ENCODE measurements around the gene ATRNL1. TPM values are rescaled to one million over a fixed set of nuclear protein-coding genes. Genes with fewer than 3 reads are reported as not detected.

Gene ATRNL1
- total RNA-seq, 2 experiments from 2014 or later, result not detected

DNA sequence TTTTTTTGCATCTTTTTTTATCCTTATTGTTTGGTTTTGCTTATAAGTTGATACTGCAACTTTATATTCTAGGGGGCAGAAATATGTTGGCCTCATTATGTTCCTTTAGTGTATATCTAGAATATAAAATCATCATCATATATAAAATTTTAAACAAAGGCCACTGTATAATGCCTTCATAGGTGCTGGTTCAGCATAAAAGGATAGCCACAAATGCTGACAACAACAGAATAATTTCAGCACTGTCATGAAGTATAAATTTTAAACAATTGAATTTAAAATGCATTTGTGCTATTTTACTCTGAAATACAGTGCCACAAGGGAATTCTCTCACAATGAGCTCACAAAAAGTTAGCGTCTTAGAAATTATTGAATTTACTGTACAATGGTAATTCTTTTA is 285.9 kb downstream of the ATRNL1 start:
- POLR2A ChIA-PET, result no interaction called here
- TF ChIP-seq EZH2phosphoT487 (IDR thresholded peaks at IDR 0.05; ENCODE audit: borderline replicate concordance, low read depth, low read length), result no peak
- H3K36me3 ChIP-seq (ENCODE audit: insufficient read depth, low read length), result no peaks in the 10 kb centered on the region
- H3K27ac ChIP-seq (ENCODE audit: low read depth, low read length, poor library complexity, severe bottlenecking), result no peak overlapping the region
- no peak overlapping the region for H3K4me3 ChIP-seq (ENCODE audit: low read depth, low read length, poor library complexity, severe bottlenecking)
- no peaks in the 10 kb centered on the region for H4K20me1 ChIP-seq (ENCODE audit: insufficient read depth, low read length)
- no peaks in the 10 kb centered on the region for H3K79me2 ChIP-seq (ENCODE audit: insufficient read depth, low read depth, low read length)
- no peaks in the 10 kb centered on the region for H3K9me3 ChIP-seq (ENCODE audit: low read length)
- intact Hi-C loops (cut with micrococcal nuclease; ENCODE audit: unreplicated experiment), result no loop called here
- no peak overlapping the region for H3K4me2 ChIP-seq (ENCODE audit: low read length)
- no peaks in the 10 kb centered on the region for H3K9me2 ChIP-seq (ENCODE audit: insufficient read depth, low read length)
- CTCF ChIA-PET (ENCODE audit: unreplicated experiment), result no interaction called here
- no peaks in the 10 kb centered on the region for H3K4me1 ChIP-seq (ENCODE audit: insufficient read depth, low read length, poor library complexity, severe bottlenecking)
- DNase-seq (ENCODE audit: low spot score), result no peak
- no TSS peak for BruUV-seq (replicated peaks)
- H2AFZ ChIP-seq (ENCODE audit: low read length), result no peak overlapping the region

DNA sequence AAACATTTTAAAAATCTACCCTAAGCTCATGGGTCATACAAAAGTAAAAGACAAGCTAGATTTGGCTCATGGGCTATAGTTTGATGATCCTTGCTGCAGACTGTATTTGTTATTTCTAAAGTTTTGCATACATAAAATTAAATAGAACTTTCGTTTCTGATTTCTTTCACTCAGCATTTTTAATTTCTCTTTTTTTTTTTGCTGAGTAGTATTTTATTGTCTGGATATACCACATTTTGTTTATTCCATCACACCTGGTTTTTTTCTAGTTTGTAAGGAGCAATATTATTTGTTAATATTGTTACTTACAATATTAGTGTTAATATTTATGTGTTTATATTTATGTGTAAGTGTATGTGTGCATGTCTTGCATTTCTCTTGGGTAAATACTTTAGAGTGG is 291.5 kb downstream of the ATRNL1 start:
- DNase-seq (ENCODE audit: low spot score), result no peak
- H2AFZ ChIP-seq (ENCODE audit: low read length), result no peak overlapping the region
- no peaks in the 10 kb centered on the region for H3K9me3 ChIP-seq (ENCODE audit: low read length)
- H3K36me3 ChIP-seq (ENCODE audit: insufficient read depth, low read length), result no peaks in the 10 kb centered on the region
- no TSS peak for BruUV-seq (replicated peaks)
- no peaks in the 10 kb centered on the region for H4K20me1 ChIP-seq (ENCODE audit: insufficient read depth, low read length)
- H3K4me1 ChIP-seq (ENCODE audit: insufficient read depth, low read length, poor library complexity, severe bottlenecking), result no peaks in the 10 kb centered on the region
- POLR2A ChIA-PET, result interaction anchor here (0.7 kb wide), 1 partner anchor 47 kb away, joined by 4 read pairs; no protein-coding TSS in a partner anchor
- TF ChIP-seq, protein P1, sequence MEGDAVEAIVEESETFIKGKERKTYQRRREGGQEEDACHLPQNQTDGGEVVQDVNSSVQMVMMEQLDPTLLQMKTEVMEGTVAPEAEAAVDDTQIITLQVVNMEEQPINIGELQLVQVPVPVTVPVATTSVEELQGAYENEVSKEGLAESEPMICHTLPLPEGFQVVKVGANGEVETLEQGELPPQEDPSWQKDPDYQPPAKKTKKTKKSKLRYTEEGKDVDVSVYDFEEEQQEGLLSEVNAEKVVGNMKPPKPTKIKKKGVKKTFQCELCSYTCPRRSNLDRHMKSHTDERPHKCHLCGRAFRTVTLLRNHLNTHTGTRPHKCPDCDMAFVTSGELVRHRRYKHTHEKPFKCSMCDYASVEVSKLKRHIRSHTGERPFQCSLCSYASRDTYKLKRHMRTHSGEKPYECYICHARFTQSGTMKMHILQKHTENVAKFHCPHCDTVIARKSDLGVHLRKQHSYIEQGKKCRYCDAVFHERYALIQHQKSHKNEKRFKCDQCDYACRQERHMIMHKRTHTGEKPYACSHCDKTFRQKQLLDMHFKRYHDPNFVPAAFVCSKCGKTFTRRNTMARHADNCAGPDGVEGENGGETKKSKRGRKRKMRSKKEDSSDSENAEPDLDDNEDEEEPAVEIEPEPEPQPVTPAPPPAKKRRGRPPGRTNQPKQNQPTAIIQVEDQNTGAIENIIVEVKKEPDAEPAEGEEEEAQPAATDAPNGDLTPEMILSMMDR (conservative IDR thresholded peaks at IDR 0.05; ENCODE audit: low read length), result no peak
- TF ChIP-seq EZH2phosphoT487 (IDR thresholded peaks at IDR 0.05; ENCODE audit: borderline replicate concordance, low read depth, low read length), result no peak
- intact Hi-C loops (cut with micrococcal nuclease; ENCODE audit: unreplicated experiment), result no loop called here
- H3K79me2 ChIP-seq (ENCODE audit: insufficient read depth, low read depth, low read length), result no peaks in the 10 kb centered on the region
- no peak overlapping the region for H3K27ac ChIP-seq (ENCODE audit: low read depth, low read length, poor library complexity, severe bottlenecking)
- H3K4me3 ChIP-seq (ENCODE audit: low read depth, low read length, poor library complexity, severe bottlenecking), result no peak overlapping the region
- H3K4me2 ChIP-seq (ENCODE audit: low read length), result no peak overlapping the region
- CTCF ChIA-PET (ENCODE audit: unreplicated experiment), result no interaction called here
- H3K9me2 ChIP-seq (ENCODE audit: insufficient read depth, low read length), result no peaks in the 10 kb centered on the region

DNA sequence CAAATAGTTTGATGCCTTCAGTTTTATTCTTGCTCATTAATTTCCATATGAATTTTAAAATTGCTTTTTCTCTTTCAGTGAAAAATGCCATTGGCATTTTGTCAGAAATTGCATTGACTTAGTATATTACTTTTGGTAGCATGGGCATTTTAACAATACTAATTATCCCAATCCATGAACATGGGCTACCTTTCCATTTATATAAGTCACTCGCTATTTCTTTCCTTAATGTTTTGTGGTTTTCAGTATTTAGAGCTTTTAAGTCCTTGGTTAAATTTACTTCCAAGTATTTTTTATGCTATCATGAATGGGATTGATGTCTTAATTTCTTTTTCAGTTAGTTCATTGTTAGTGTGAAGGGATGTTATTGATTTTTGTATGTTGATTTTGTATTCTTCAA is 297.4 kb downstream of the ATRNL1 start:
- intact Hi-C loops (cut with micrococcal nuclease; ENCODE audit: unreplicated experiment), result no loop called here
- Histone ChIP-seq H3K9me3 (ENCODE audit: low read length) (no peaks in the 10 kb centered on the region), H3K27ac (ENCODE audit: low read depth, low read length, poor library complexity, severe bottlenecking) (no peak overlapping the region), H2AFZ (ENCODE audit: low read length) (no peak overlapping the region), H3K36me3 (ENCODE audit: insufficient read depth, low read length) (no peaks in the 10 kb centered on the region), H3K4me1 (ENCODE audit: insufficient read depth, low read length, poor library complexity, severe bottlenecking) (no peaks in the 10 kb centered on the region), H3K79me2 (ENCODE audit: insufficient read depth, low read depth, low read length) (no peaks in the 10 kb centered on the region), H4K20me1 (ENCODE audit: insufficient read depth, low read length) (no peaks in the 10 kb centered on the region), H3K4me3 (ENCODE audit: low read depth, low read length, poor library complexity, severe bottlenecking) (no peak overlapping the region), H3K9me2 (ENCODE audit: insufficient read depth, low read length) (no peaks in the 10 kb centered on the region), H3K4me2 (ENCODE audit: low read length) (no peak overlapping the region)
- TF ChIP-seq EZH2phosphoT487 (IDR thresholded peaks at IDR 0.05; ENCODE audit: borderline replicate concordance, low read depth, low read length), result no peak
- TF ChIP-seq, protein P1 (conservative IDR thresholded peaks at IDR 0.05; ENCODE audit: low read length), result no peak
- BruUV-seq (replicated peaks), result no TSS peak
- ChIA-PET POLR2A (no interaction called here), CTCF (ENCODE audit: unreplicated experiment) (no interaction called here)
- no peak for DNase-seq (ENCODE audit: low spot score)
